Tibial nerve (tissue), 4 donors: ENCODE results near the gene FAM181B. TPM values are rescaled to one million over a fixed set of nuclear protein-coding genes. Genes with fewer than 3 reads are reported as not detected.

Experiments used
- DNase-seq, 2 donors: peaks; one replicate each; pipeline ENCODE4 v3.0.0-alpha.2; 2019; ENCODE audit warnings: low spot score in 2 of 2
- H3K27ac ChIP-seq, 4 donors: fragments of 200-600 bp; sonication (generic) in 3 of 4; one replicate each; pipeline ENCODE4 v1.5.1; 2017 to 2019; ENCODE audit warnings: mild to moderate bottlenecking in 1 of 4
- H3K27me3 ChIP-seq, 2 donors: fragments of 200-600 bp; sonication (generic) in 1 of 2; one replicate each; pipeline versions ENCODE4 v1.5.1 to v1.6.0; 2017 to 2019
- H3K36me3 ChIP-seq, 3 donors: fragments of 200-600 bp; sonication (generic); one replicate each; pipeline ENCODE4 v1.5.1; 2018 to 2019
- H3K4me1 ChIP-seq, 4 donors: fragments of 200-600 bp; sonication (generic) in 3 of 4; one replicate each; pipeline ENCODE4 v1.5.1; 2017 to 2019
- H3K4me3 ChIP-seq, 4 donors: fragments of 200-600 bp; sonication (generic) in 3 of 4; one replicate each; pipeline ENCODE4 v1.5.1; 2017 to 2019; ENCODE audit warnings: mild to moderate bottlenecking in 1 of 4, moderate library complexity in 1 of 4
- H3K9me3 ChIP-seq, 4 donors: fragments of 200-600 bp; sonication (generic) in 3 of 4; one replicate each; pipeline ENCODE4 v1.5.1; 2017 to 2019
- CTCF ChIP-seq, 5 experiments: fragments of 200-600 bp in 3 of 5; fragments of 450-650 bp in 2 of 5; sonication (generic) in 3 of 5; IDR thresholded peaks; one replicate each; pipeline ENCODE4 v1.5.1; 2016 to 2019; ENCODE audit warnings: antibody characterized with exemption in 5 of 5, mild to moderate bottlenecking in 3 of 5, moderate library complexity in 2 of 5
- EP300 ChIP-seq, 2 donors: sonication (generic); formaldehyde crosslinking; IDR thresholded peaks; one replicate each; pipeline ENCODE4 v1.6.1; 2017; ENCODE audit warnings: antibody characterized with exemption in 2 of 2, mild to moderate bottlenecking in 1 of 2
- POLR2A ChIP-seq, 2 donors: fragments of 450-650 bp; IDR thresholded peaks; one replicate each; pipeline ENCODE4 v1.6.1; 2017; ENCODE audit warnings: antibody characterized with exemption in 2 of 2, mild to moderate bottlenecking in 2 of 2, moderate library complexity in 2 of 2
- WGBS, 2 donors: methylation state at CpG; one replicate each; pipeline ENCODE4 v1.1.5; 2018; 5-methylcytosine and 5-hydroxymethylcytosine counted together
- small RNA-seq: library from RNA; depleted of rRNA; stranded (forward); fragments of <200 nt; gene quantifications from one replicate; pipeline ENCODE3, GENCODE V24; 2016
- total RNA-seq, 4 donors: library from RNA; depleted of rRNA; stranded (reverse); fragments of >200 nt; gene quantifications; one replicate each; pipeline ENCODE4 v1.1.0, GENCODE V29; 2016

The FAM181B gene
- total RNA-seq, 4 donors from 2014 or later, result 1.5 to 3.6 (median 2.4) TPM

- Histone ChIP-seq H3K4me3 (no peak overlapping the region), H3K27me3 (no peaks in the 10 kb centered on the region), H3K9me3 (peaks cover 0 to 6% (median 0%) of the 10 kb centered on the region in 4 donors), H3K4me1 (no peaks in the 10 kb centered on the region), H3K36me3 (no peaks in the 10 kb centered on the region), H3K27ac (no peak overlapping the region)
- TF ChIP-seq CTCF (IDR thresholded peaks at IDR 0.05), result no peak
- TF ChIP-seq POLR2A (IDR thresholded peaks at IDR 0.05), result no peak
- no peak for DNase-seq
- WGBS, 2 donors, result 80 to 93% methylated on average over 5 of the region's 5 CpGs
These were observed 50.6 kb downstream of the FAM181B start for GRCh38 chr11:82683029-82683428.

GRCh38 chr11:82682003-82682751 lies 51.5 kb downstream of the FAM181B start:
- no peak overlapping the region for H3K27ac ChIP-seq
- 19 to 22% methylated on average over 6 of the region's 6 CpGs for WGBS, 2 donors
- peak in 1 of 2 donors; percentile 21 for DNase-seq
- no peak overlapping the region for H3K4me3 ChIP-seq
- peaks cover 0 to 6% (median 0%) of the 10 kb centered on the region in 4 donors for H3K9me3 ChIP-seq
- TF ChIP-seq CTCF (IDR thresholded peaks at IDR 0.05), result peak in 4 of 5 experiments; percentile 43 to 64 (median 64)
- no peak for TF ChIP-seq POLR2A (IDR thresholded peaks at IDR 0.05)
- no peaks in the 10 kb centered on the region for H3K27me3 ChIP-seq
- H3K4me1 ChIP-seq, result no peaks in the 10 kb centered on the region
- no peaks in the 10 kb centered on the region for H3K36me3 ChIP-seq

- TF ChIP-seq POLR2A (IDR thresholded peaks at IDR 0.05) (no peak), CTCF (IDR thresholded peaks at IDR 0.05) (no peak), EP300 (IDR thresholded peaks at IDR 0.05) (no peak)
- WGBS, 2 donors, result 72% methylated on average over 1 of the region's 1 CpG
- H3K4me3 ChIP-seq, result no peak overlapping the region
- no peaks in the 10 kb centered on the region for H3K27me3 ChIP-seq
- H3K9me3 ChIP-seq, result peaks cover 0 to 6% (median 0%) of the 10 kb centered on the region in 4 donors
- H3K27ac ChIP-seq, result no peak overlapping the region
- H3K36me3 ChIP-seq, result no peaks in the 10 kb centered on the region
- H3K4me1 ChIP-seq, result no peaks in the 10 kb centered on the region
- no peak for DNase-seq
These were observed 53.4 kb downstream of the FAM181B start for GRCh38 chr11:82680252-82680651.

Small RNA genes lying within 50 kb of the gene (small RNA-seq; reads per million reads assigned to genes)
- not detected for gene RPS28P7

Other genes with a start within 250 kb of the FAM181B start
- gene PRCP, start 166.6 kb upstream of the FAM181B start, total RNA-seq, result 10 to 100 TPM; 39.6 to 58.6 (median 45.8) TPM
- gene DDIAS, start 167.9 kb upstream of the FAM181B start, total RNA-seq, result 1 to 10 TPM in 2 of 4 donors, under 1 TPM in 2; 0.22 to 3.1 (median 1.3) TPM